ENCODE results near the gene CABP1. TPM values are rescaled to one million over a fixed set of nuclear protein-coding genes. Genes with fewer than 3 reads are reported as not detected.
A peak's percentile ranks its signal among the peaks of the same experiment; 100 is the strongest.

The CABP1 gene
- polyA plus RNA-seq, 1 donor (not counting 4 experiments of a cell fraction or from before 2014, with no cell fraction given): 0.04 TPM

- no peak for FAIRE-seq
- no peak overlapping the region for H3K4me2 ChIP-seq (ENCODE audit: control insufficient read depth, extremely low read depth, insufficient read depth, low read depth, low read length)
Measured at GRCh38 chr12:120628919-120629318, 11.5 kb upstream of the CABP1 start.

DNA sequence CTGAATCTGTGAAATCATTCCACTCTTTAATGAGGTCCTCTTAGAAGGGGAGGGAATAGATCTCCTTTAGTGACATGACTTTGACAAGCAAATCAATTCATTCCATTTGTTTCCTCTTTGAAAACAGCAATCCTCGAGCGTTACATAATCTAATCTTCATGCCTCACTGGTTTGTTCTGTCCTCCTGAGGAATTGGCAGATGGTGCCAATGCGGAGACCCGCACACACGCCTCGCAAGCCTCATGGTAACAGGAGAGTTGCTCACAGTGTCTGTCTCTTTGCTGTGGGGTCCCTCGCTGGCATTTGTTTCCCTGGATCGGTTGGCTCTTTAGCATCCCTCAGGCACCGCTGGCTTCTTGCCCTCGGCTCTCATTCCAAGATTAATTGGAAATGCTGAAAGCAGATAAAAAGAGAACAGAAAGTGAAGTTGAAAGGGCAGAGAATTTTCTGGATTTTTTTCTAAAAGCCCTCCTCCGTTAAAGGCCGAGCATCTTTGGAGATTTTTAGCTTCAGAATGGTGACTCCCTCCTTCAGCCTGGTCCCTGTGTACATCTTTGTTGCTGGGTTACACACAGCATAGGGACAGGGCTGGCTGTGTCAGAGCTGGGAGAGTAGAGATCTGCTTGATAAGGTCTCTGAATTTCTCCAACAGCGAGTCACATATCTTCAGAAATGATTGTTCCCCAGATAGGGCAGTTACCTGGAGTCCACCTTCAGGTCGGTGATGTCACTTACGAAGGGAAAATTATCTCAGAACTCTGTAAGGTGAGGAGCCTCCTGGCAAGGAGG lies 10.1 kb upstream of the CABP1 start:
- Histone ChIP-seq H3K4me2 (ENCODE audit: control insufficient read depth, extremely low read depth, insufficient read depth, low read depth, low read length) (no peak overlapping the region), H3K4me1 (ENCODE audit: control insufficient read depth, extremely low read depth, insufficient read depth, low read length) (no peaks in the 10 kb centered on the region), H3K4me3 (ENCODE audit: control insufficient read depth in 2 of 3, extremely low read depth in 1 of 3, insufficient read depth in 2 of 3, low read depth in 1 of 3, low read length in 3 of 3) (no peak overlapping the region), H3K27ac (ENCODE audit: control insufficient read depth, insufficient read depth, low read length) (no peak overlapping the region), H3K9me3 (ENCODE audit: control insufficient read depth, low read depth, low read length) (no peaks in the 10 kb centered on the region), H3K9ac (ENCODE audit: control insufficient read depth, extremely low read depth, insufficient read depth, low read length) (no peak overlapping the region), H3K79me2 (ENCODE audit: control insufficient read depth, insufficient read depth, low read length) (no peaks in the 10 kb centered on the region), H3K27me3 (ENCODE audit: control insufficient read depth, extremely low read depth, insufficient read depth, low read length) (peaks cover 4% of the 10 kb centered on the region), H3K9me1 (ENCODE audit: control insufficient read depth, extremely low read depth, insufficient read depth, low read length) (no peaks in the 10 kb centered on the region), H2AFZ (ENCODE audit: control insufficient read depth, low read length) (no peak overlapping the region), H4K20me1 (ENCODE audit: control insufficient read depth, extremely low read depth, insufficient read depth, low read length) (no peaks in the 10 kb centered on the region), H3K36me3 (ENCODE audit: control insufficient read depth in 2 of 2, extremely low read depth in 1 of 2, insufficient read depth in 2 of 2, low read length in 2 of 2) (no peaks in the 10 kb centered on the region)
- no peak for DNase-seq (ENCODE audit: low read depth, low spot score)
- dilution Hi-C loops (cut with MboI; ENCODE audit: extremely low pct_ligation_motif_present, low sequenced_read_pairs): no loop called here
- TF ChIP-seq, protein P1, sequence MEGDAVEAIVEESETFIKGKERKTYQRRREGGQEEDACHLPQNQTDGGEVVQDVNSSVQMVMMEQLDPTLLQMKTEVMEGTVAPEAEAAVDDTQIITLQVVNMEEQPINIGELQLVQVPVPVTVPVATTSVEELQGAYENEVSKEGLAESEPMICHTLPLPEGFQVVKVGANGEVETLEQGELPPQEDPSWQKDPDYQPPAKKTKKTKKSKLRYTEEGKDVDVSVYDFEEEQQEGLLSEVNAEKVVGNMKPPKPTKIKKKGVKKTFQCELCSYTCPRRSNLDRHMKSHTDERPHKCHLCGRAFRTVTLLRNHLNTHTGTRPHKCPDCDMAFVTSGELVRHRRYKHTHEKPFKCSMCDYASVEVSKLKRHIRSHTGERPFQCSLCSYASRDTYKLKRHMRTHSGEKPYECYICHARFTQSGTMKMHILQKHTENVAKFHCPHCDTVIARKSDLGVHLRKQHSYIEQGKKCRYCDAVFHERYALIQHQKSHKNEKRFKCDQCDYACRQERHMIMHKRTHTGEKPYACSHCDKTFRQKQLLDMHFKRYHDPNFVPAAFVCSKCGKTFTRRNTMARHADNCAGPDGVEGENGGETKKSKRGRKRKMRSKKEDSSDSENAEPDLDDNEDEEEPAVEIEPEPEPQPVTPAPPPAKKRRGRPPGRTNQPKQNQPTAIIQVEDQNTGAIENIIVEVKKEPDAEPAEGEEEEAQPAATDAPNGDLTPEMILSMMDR (optimal IDR thresholded peaks at IDR 0.05 in 1 of 3, IDR thresholded peaks at IDR 0.05 in 1 of 3, conservative IDR thresholded peaks at IDR 0.05 in 1 of 3; ENCODE audit: extremely low read depth in 1 of 3, insufficient read depth in 2 of 3, low read length in 3 of 3): no peak
- no peak for TF ChIP-seq EZH2 (IDR thresholded peaks at IDR 0.05; ENCODE audit: low read length)
- FAIRE-seq: no peak

More at GRCh38 chr12:120628919-120629318, 11.5 kb upstream of the CABP1 start:
- no peak overlapping the region for H3K4me3 ChIP-seq (ENCODE audit: control insufficient read depth in 2 of 3, extremely low read depth in 1 of 3, insufficient read depth in 2 of 3, low read depth in 1 of 3, low read length in 3 of 3)
- no peak for TF ChIP-seq EZH2 (IDR thresholded peaks at IDR 0.05; ENCODE audit: low read length)
- TF ChIP-seq, protein P1 (optimal IDR thresholded peaks at IDR 0.05 in 1 of 3, IDR thresholded peaks at IDR 0.05 in 1 of 3, conservative IDR thresholded peaks at IDR 0.05 in 1 of 3; ENCODE audit: extremely low read depth in 1 of 3, insufficient read depth in 2 of 3, low read length in 3 of 3): peak in 1 of 3 experiments; percentile 35
- H3K36me3 ChIP-seq (ENCODE audit: control insufficient read depth in 2 of 2, extremely low read depth in 1 of 2, insufficient read depth in 2 of 2, low read length in 2 of 2): no peaks in the 10 kb centered on the region
- H3K79me2 ChIP-seq (ENCODE audit: control insufficient read depth, insufficient read depth, low read length): no peaks in the 10 kb centered on the region
- no peak for DNase-seq (ENCODE audit: low read depth, low spot score)
- dilution Hi-C loops (cut with MboI; ENCODE audit: extremely low pct_ligation_motif_present, low sequenced_read_pairs): no loop called here
- no peak overlapping the region for H2AFZ ChIP-seq (ENCODE audit: control insufficient read depth, low read length)
- H3K27ac ChIP-seq (ENCODE audit: control insufficient read depth, insufficient read depth, low read length): no peak overlapping the region
- H3K9me1 ChIP-seq (ENCODE audit: control insufficient read depth, extremely low read depth, insufficient read depth, low read length): no peaks in the 10 kb centered on the region
- H3K9ac ChIP-seq (ENCODE audit: control insufficient read depth, extremely low read depth, insufficient read depth, low read length): no peak overlapping the region
- H3K4me1 ChIP-seq (ENCODE audit: control insufficient read depth, extremely low read depth, insufficient read depth, low read length): no peaks in the 10 kb centered on the region
- H4K20me1 ChIP-seq (ENCODE audit: control insufficient read depth, extremely low read depth, insufficient read depth, low read length): no peaks in the 10 kb centered on the region
- peaks cover 4% of the 10 kb centered on the region for H3K27me3 ChIP-seq (ENCODE audit: control insufficient read depth, extremely low read depth, insufficient read depth, low read length)
- H3K9me3 ChIP-seq (ENCODE audit: control insufficient read depth, low read depth, low read length): no peaks in the 10 kb centered on the region
